ENCODE results near the gene DGAT2.

- TF ChIP-seq CTCF (IDR thresholded peaks at IDR 0.05; ENCODE audit: insufficient read depth, low read length) (no peak), POLR2AphosphoS5 (IDR thresholded peaks at IDR 0.05; ENCODE audit: low read depth) (no peak), SPI1 (IDR thresholded peaks at IDR 0.05; ENCODE audit: borderline replicate concordance, low read depth) (no peak), REST (IDR thresholded peaks at IDR 0.05; ENCODE audit: insufficient replicate concordance, low read depth) (no peak), GABPA (IDR thresholded peaks at IDR 0.05; ENCODE audit: low read depth) (no peak)
Measured at GRCh38 chr11:75796091-75796435, 27.5 kb downstream of the DGAT2 start.

All from HL-60 (cell line).